Endothelial cell of umbilical vein (primary cell): ENCODE results near the gene MROH2A. TPM values are rescaled to one million over a fixed set of nuclear protein-coding genes. Genes with fewer than 3 reads are reported as not detected.

Experiments used
- BruUV-seq: library from RNA; stranded (reverse); fragments of 400-500 nt; replicated peaks from 2 replicates; lab custom pipeline; 2021; lab: Mats Ljungman, UMichigan
- CTCF ChIA-PET: fragments of 300-600, 350-600 bp; sonication (Branson Sonifier 250); formaldehyde crosslinking; loops from one replicate; lab custom pipeline; 2021; ENCODE audit warnings: antibody characterized with exemption, inconsistent platforms; lab: Charles Lee
- POLR2A ChIA-PET: fragments of 300-600, 350-600 bp; sonication (Branson Sonifier 250); formaldehyde crosslinking; loops from one replicate; lab custom pipeline; 2021; ENCODE audit warnings: antibody characterized with exemption, inconsistent platforms; lab: Charles Lee
- DNase-seq: peaks from one replicate; pipeline ENCODE4 v3.0.0-alpha.2; 2011; ENCODE audit warnings: low read depth, low spot score
- FAIRE-seq: peaks from 2 replicates; lab custom pipeline; 2011; peaks lifted over from hg19 to GRCh38; lab: Jason Lieb, UNC
- H2AFZ ChIP-seq: 2 replicates; pipeline ENCODE4 v1.6.0; 2012; ENCODE audit warnings: low read depth, low read length, control low read depth, inconsistent platforms
- H3K27ac ChIP-seq: 2 replicates; pipeline ENCODE4 v1.5.1; 2011; ENCODE audit warnings: low read depth, mild to moderate bottlenecking, control low read depth, low read length, moderate library complexity; ENCODE audit not compliant: insufficient read depth
- H3K27me3 ChIP-seq, 2 experiments: 2 replicates each; pipeline versions ENCODE4 v1.6.0 to v1.6.1; 2011; ENCODE audit warnings: low read length in 2 of 2, mixed read lengths in 1 of 2; ENCODE audit not compliant: control insufficient read depth in 2 of 2, insufficient read depth in 2 of 2
- H3K36me3 ChIP-seq, 2 experiments: 2 replicates in 1 of 2; 3 replicates in 1 of 2; pipeline ENCODE4 v1.5.1; 2011; ENCODE audit warnings: low read length in 2 of 2, mild to moderate bottlenecking in 1 of 2, moderate library complexity in 1 of 2; ENCODE audit not compliant: control insufficient read depth in 2 of 2, insufficient read depth in 2 of 2; ENCODE audit errors: extremely low read depth in 1 of 2
- H3K4me1 ChIP-seq: 3 replicates; pipeline ENCODE4 v1.5.1; 2011; ENCODE audit warnings: mild to moderate bottlenecking, low read length; ENCODE audit not compliant: control insufficient read depth, insufficient read depth; ENCODE audit errors: extremely low read depth
- H3K4me2 ChIP-seq: 2 replicates; pipeline ENCODE4 v1.6.1; 2011; ENCODE audit warnings: low read length, control low read depth, mixed read lengths; ENCODE audit not compliant: insufficient read depth
- H3K4me3 ChIP-seq, 3 experiments: fragments of 200-600 bp in 1 of 3; sonication (generic), shearing (Covaris generic) in 1 of 3; replicated peaks in 1 of 3; 2 replicates each; pipeline ENCODE4 v1.5.1; 2011 to 2016; ENCODE audit warnings: control low read depth in 3 of 3, low read length in 3 of 3, mild to moderate bottlenecking in 2 of 3, inconsistent platforms in 1 of 3, low read depth in 1 of 3, moderate library complexity in 1 of 3; ENCODE audit not compliant: insufficient read depth in 1 of 3
- H3K79me2 ChIP-seq: 2 replicates; pipeline ENCODE4 v1.6.0; 2012; ENCODE audit warnings: low read length, inconsistent platforms; ENCODE audit not compliant: control insufficient read depth, insufficient read depth
- H3K9ac ChIP-seq: replicated peaks from 2 replicates; pipeline ENCODE3; 2011; ENCODE audit warnings: low read length, control low read depth; ENCODE audit not compliant: insufficient read depth; ENCODE audit errors: extremely low read depth
- H3K9me1 ChIP-seq: replicated peaks from 3 replicates; pipeline ENCODE4 v1.6.0; 2011; ENCODE audit warnings: mild to moderate bottlenecking, low read length; ENCODE audit not compliant: control insufficient read depth, insufficient read depth; ENCODE audit errors: extremely low read depth
- H3K9me3 ChIP-seq: replicated peaks from 2 replicates; pipeline ENCODE4 v1.5.1; 2012; ENCODE audit warnings: low read length, inconsistent platforms; ENCODE audit not compliant: control insufficient read depth, insufficient read depth
- H4K20me1 ChIP-seq: replicated peaks from 2 replicates; pipeline ENCODE3; 2011; ENCODE audit warnings: mild to moderate bottlenecking, low read length; ENCODE audit not compliant: control insufficient read depth, insufficient read depth; ENCODE audit errors: extremely low read depth
- CTCF ChIP-seq, 2 donors: IDR thresholded peaks; 1 replicate in 1 of 2; 2 replicates in 1 of 2; pipeline ENCODE4 v1.5.1; 2011; ENCODE audit warnings: low read length in 2 of 2, mild to moderate bottlenecking in 2 of 2, moderate library complexity in 2 of 2, control low read depth in 1 of 2, inconsistent platforms in 1 of 2, low read depth in 1 of 2; ENCODE audit not compliant: insufficient read depth in 1 of 2; ENCODE audit errors: extremely low read depth in 1 of 2
- EZH2 ChIP-seq: IDR thresholded peaks from 2 replicates; pipeline ENCODE4 v1.6.1; 2012; ENCODE audit warnings: borderline replicate concordance, low read depth, mild to moderate bottlenecking, moderate library complexity, low read length, inconsistent platforms; ENCODE audit not compliant: severe bottlenecking
- FOS ChIP-seq: IDR thresholded peaks from 2 replicates; pipeline ENCODE4 v1.6.1; 2011; ENCODE audit warnings: mild to moderate bottlenecking, low read length, moderate library complexity, borderline replicate concordance; ENCODE audit not compliant: insufficient read depth
- GATA2 ChIP-seq: IDR thresholded peaks from 2 replicates; pipeline ENCODE4 v1.7.0; 2011; ENCODE audit warnings: low read depth, mild to moderate bottlenecking, moderate library complexity, mixed read lengths, low read length; ENCODE audit not compliant: insufficient read length, insufficient read depth
- JUN ChIP-seq: IDR thresholded peaks from 2 replicates; pipeline ENCODE4 v1.6.1; 2011; ENCODE audit warnings: borderline replicate concordance, low read depth; ENCODE audit not compliant: insufficient read length, insufficient read depth
- MAX ChIP-seq: IDR thresholded peaks from 2 replicates; pipeline ENCODE4 v1.6.1; 2011; ENCODE audit not compliant: insufficient read depth, insufficient read length
- MYC ChIP-seq: IDR thresholded peaks from one replicate; pipeline ENCODE4 v1.6.1; 2011; ENCODE audit warnings: mild to moderate bottlenecking, low read depth, low read length
- POLR2A ChIP-seq: IDR thresholded peaks from 2 replicates; pipeline ENCODE4 v1.6.1; 2012; ENCODE audit warnings: low read depth, mild to moderate bottlenecking, control low read depth, low read length
- POLR2AphosphoS5 ChIP-seq: IDR thresholded peaks from 2 replicates; pipeline ENCODE4 v1.6.1; 2012; ENCODE audit warnings: low read depth, mild to moderate bottlenecking, control low read depth, low read length, moderate library complexity; ENCODE audit not compliant: insufficient read depth
- dilution Hi-C: fragments of 300-500 bp; cut with MboI; formaldehyde crosslinking; loops from one replicate; pipeline ENCODE4 v1.15.0; 2019; ENCODE audit warnings: low sequenced_read_pairs; ENCODE audit not compliant: extremely low pct_ligation_motif_present
- intact Hi-C: fragments of 100-400 bp; cut with micrococcal nuclease; formaldehyde crosslinking; loops from one replicate; pipeline ENCODE4 v1.10.0; 2022
- polyA plus RNA-seq, 4 experiments: library from polyadenylated mRNA; depleted of rRNA in 3 of 4; stranded (reverse) in 3 of 4; unstranded in 1 of 4; fragments of >200 nt; gene quantifications; 2 replicates each; pipeline versions ENCODE4 v1.2.1 to v1.2.3, GENCODE V29; 2011 to 2012; ENCODE audit warnings: missing spikeins in 1 of 4
- total RNA-seq: library from RNA; stranded (reverse); gene quantifications from 2 replicates; pipeline ENCODE4 v1.2.3, GENCODE V29; 2021

The MROH2A gene
- total and polyA plus RNA-seq, 2 donors (not counting 3 experiments of a cell fraction or from before 2014, with no cell fraction given), result not detected

DNA sequence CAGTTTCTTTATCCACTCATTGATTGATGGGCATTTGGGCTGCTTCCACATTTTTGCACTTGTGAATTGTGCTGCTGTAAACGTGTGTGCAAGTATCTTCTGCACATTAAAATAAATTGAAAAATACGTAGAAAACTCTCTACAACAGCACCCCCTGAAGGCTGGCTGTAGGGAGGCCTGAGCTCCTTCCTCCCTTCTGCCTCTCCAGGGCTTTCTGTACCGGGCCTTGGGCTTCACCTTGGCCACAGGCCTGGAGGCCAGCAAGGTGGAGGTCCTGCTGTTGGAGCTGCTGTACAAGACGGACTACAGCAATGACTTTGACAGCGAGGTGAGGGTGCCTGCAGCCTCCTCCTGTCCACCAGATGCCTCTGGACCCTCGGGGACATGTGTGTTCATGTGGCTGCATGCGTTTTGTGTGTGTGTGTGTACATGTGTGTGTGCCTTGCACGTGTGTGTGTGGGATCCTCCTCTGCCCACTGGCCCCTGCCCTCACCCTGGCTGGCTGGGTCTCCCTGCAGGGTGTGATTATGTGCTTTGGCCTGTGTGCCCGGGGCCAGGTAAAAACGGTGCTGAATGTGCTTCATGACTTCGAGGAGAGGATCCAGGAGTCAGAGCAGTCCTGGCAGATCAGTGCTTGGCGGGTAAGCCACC is 29.2 kb downstream of the MROH2A start:
- Histone ChIP-seq H2AFZ (no peak overlapping the region), H3K9me1 (no peaks in the 10 kb centered on the region), H3K36me3 (no peaks in the 10 kb centered on the region), H3K79me2 (no peaks in the 10 kb centered on the region), H4K20me1 (no peaks in the 10 kb centered on the region), H3K9ac (no peak overlapping the region), H3K9me3 (no peaks in the 10 kb centered on the region), H3K4me3 (no peak overlapping the region), H3K27ac (no peak overlapping the region), H3K27me3 (peaks cover 0 to 1% of the 10 kb centered on the region in 2 experiments), H3K4me1 (no peaks in the 10 kb centered on the region), H3K4me2 (no peak overlapping the region)
- ChIA-PET CTCF (interaction anchor here (1.0 to 1.8 kb wide), 2 partner anchors 359 to 364 kb away, joined by 3 to 7 read pairs; no protein-coding TSS in a partner anchor), POLR2A (no interaction called here)
- DNase-seq, result no peak
- TF ChIP-seq MYC (no peak), GATA2 (no peak), EZH2 (no peak), JUN (no peak), MAX (no peak), CTCF (IDR thresholded peaks at IDR 0.05; ENCODE audit: extremely low read depth in 1 of 2, insufficient read depth in 1 of 2, low read depth in 1 of 2, low read length in 2 of 2) (no peak), POLR2A (no peak), POLR2AphosphoS5 (no peak), FOS (no peak)
- intact Hi-C loops, result no loop called here
- FAIRE-seq, result no peak
- no TSS peak for BruUV-seq
- dilution Hi-C loops, result no loop called here
